ENCODE results near the gene PPM1H. TPM values are rescaled to one million over a fixed set of nuclear protein-coding genes. Genes with fewer than 3 reads are reported as not detected.
A peak's percentile ranks its signal among the peaks of the same experiment; 100 is the strongest.
"Not testable (repeated sequence)": the region's sequence is repeated elsewhere in the genome, so short reads cannot be mapped to it uniquely, and the experiment has no call there.

Gene PPM1H
- total and polyA plus RNA-seq, 11 donors, result 1.3 to 9.6 (median 4.9) TPM

GRCh38 chr12:62731055-62731820, 203.7 kb downstream of the PPM1H start:
- TF ChIP-seq POLR2A (IDR thresholded peaks at IDR 0.05), result no peak
- no peak for TF ChIP-seq CTCF (IDR thresholded peaks at IDR 0.05)
- intact Hi-C loops (cut with DNase I), result loop anchor here in 2 of 10 donors (5.0 to 10.0 kb wide), 2 partner anchors 41 to 54 kb away; no protein-coding TSS in a partner anchor
- Histone ChIP-seq H3K27me3 (no peaks in the 10 kb centered on the region), H3K36me3 (peaks cover 0 to 2% (median 0%) of the 10 kb centered on the region in 9 donors), H3K4me1 (peaks cover 0 to 67% (median 14%) of the 10 kb centered on the region in 12 donors), H3K27ac (peak overlapping the region in 7 of 12 donors; percentile 2 to 70 (median 20)), H3K9me3 (no peaks in the 10 kb centered on the region), H3K4me3 (peak overlapping the region in 3 of 12 donors; percentile 5 to 21 (median 16))
- ATAC-seq, result peak in 3 of 4 donors; percentile 19 to 69 (median 38)
- no peak for DNase-seq
- WGBS, 4 donors, result 60 to 68% (median 66%) methylated on average over 11 of the region's 11 CpGs

- H3K36me3 ChIP-seq, result peaks cover 0 to 2% (median 0%) of the 10 kb centered on the region in 9 donors
- TF ChIP-seq POLR2A (IDR thresholded peaks at IDR 0.05) (no peak), CTCF (IDR thresholded peaks at IDR 0.05) (no peak)
- peaks cover 0 to 67% (median 14%) of the 10 kb centered on the region in 12 donors for H3K4me1 ChIP-seq
- no peaks in the 10 kb centered on the region for H3K9me3 ChIP-seq
- peak overlapping the region in 1 of 12 donors; percentile 5 for H3K4me3 ChIP-seq
- H3K27me3 ChIP-seq, result no peaks in the 10 kb centered on the region
- intact Hi-C loops (cut with DNase I), result loop anchor here in 2 of 10 donors (5.0 to 10.0 kb wide), 2 partner anchors 42 to 54 kb away; no protein-coding TSS in a partner anchor
- WGBS, 4 donors, result 87 to 93% (median 91%) methylated on average over 2 of the region's 2 CpGs
- peak in 1 of 4 donors; percentile 49 for ATAC-seq
- H3K27ac ChIP-seq, result peak overlapping the region in 7 of 12 donors; percentile 2 to 70 (median 28)
- no peak for DNase-seq
Observed at GRCh38 chr12:62730649-62731048, 204.3 kb downstream of the PPM1H start.

- intact Hi-C loops (cut with DNase I), result loop anchor here in 2 of 10 donors (5.0 to 10.0 kb wide), 2 partner anchors 42 to 55 kb away; no protein-coding TSS in a partner anchor
- H3K36me3 ChIP-seq, ATAC-seq, H3K9me3 ChIP-seq, H3K27me3 ChIP-seq, DNase-seq: not testable (repeated sequence)
- Histone ChIP-seq H3K27ac (peak overlapping the region in 6 of 12 donors; percentile 18 to 70 (median 42)), H3K4me1 (peaks cover 0 to 74% (median 14%) of the 10 kb centered on the region in 12 donors), H3K4me3 (peak overlapping the region in 1 of 12 donors; percentile 14)
- WGBS, 4 donors, result 92 to 94% (median 92%) methylated on average over 13 of the region's 13 CpGs
Observed at GRCh38 chr12:62729579-62730544, 205.1 kb downstream of the PPM1H start.

- intact Hi-C loops (cut with DNase I), result no loop called here
- WGBS, 4 donors, result 69 to 98% (median 84%) methylated on average over 2 of the region's 2 CpGs
Observed at GRCh38 chr12:62728741-62729140, 206.2 kb downstream of the PPM1H start.

More at GRCh38 chr12:62728741-62729140, 206.2 kb downstream of the PPM1H start:
- Histone ChIP-seq H3K4me1 (peaks cover 0 to 70% (median 14%) of the 10 kb centered on the region in 12 donors), H3K27me3 (no peaks in the 10 kb centered on the region), H3K9me3 (no peaks in the 10 kb centered on the region), H3K36me3 (no peaks in the 10 kb centered on the region), H3K27ac (peak overlapping the region in 1 of 12 donors; percentile 17), H3K4me3 (no peak overlapping the region)
- DNase-seq, result no peak
- TF ChIP-seq POLR2A (IDR thresholded peaks at IDR 0.05), result no peak
- no peak for TF ChIP-seq CTCF (IDR thresholded peaks at IDR 0.05)
- no peak for ATAC-seq

Measured in heart left ventricle (tissue), 16 donors.